HG03025 (cell line): ENCODE results near the gene GMEB1.
"Not testable (repeated sequence)": the region's sequence is repeated elsewhere in the genome, so short reads cannot be mapped to it uniquely, and the experiment has no call there.

Source experiments
- ATAC-seq: cut with Tn5 transposase; IDR thresholded peaks from one replicate; pipeline ENCODE4 v1.9.1; 2021; ENCODE audit warnings: mild to moderate bottlenecking, moderate library complexity; ENCODE audit not compliant: unreplicated experiment, low FRiP score

Gene GMEB1

GRCh38 chr1:28744184-28744583 lies 75.6 kb downstream of the GMEB1 start:
- ATAC-seq, result no peak

GRCh38 chr1:28745653-28746173 lies 77.1 kb downstream of the GMEB1 start:
- no peak for ATAC-seq

GRCh38 chr1:28750330-28750729 lies 81.7 kb downstream of the GMEB1 start:
- ATAC-seq, result no peak

GRCh38 chr1:28750771-28751294 lies 82.2 kb downstream of the GMEB1 start:
- not testable (repeated sequence) for ATAC-seq

- ATAC-seq, result no peak
These were observed 82.9 kb downstream of the GMEB1 start for GRCh38 chr1:28751315-28752060.

- no peak for ATAC-seq
These were observed 87.1 kb downstream of the GMEB1 start for GRCh38 chr1:28755701-28756100.

GRCh38 chr1:28756846-28757245 lies 88.3 kb downstream of the GMEB1 start:
- ATAC-seq, result no peak

GRCh38 chr1:28758420-28758819 lies 89.8 kb downstream of the GMEB1 start:
- no peak for ATAC-seq

- ATAC-seq, result no peak
These were observed 90.7 kb downstream of the GMEB1 start for GRCh38 chr1:28759257-28759656.

GRCh38 chr1:28761189-28761588 lies 92.6 kb downstream of the GMEB1 start:
- no peak for ATAC-seq

- no peak for ATAC-seq
These were observed 98.1 kb downstream of the GMEB1 start for GRCh38 chr1:28766532-28767183.
